HG02610 (cell line): ENCODE results near the gene NAA38.
"Not testable (repeated sequence)": the region's sequence is repeated elsewhere in the genome, so short reads cannot be mapped to it uniquely, and the experiment has no call there.

Experiments used
- ATAC-seq: cut with Tn5 transposase; IDR thresholded peaks from one replicate; pipeline ENCODE4 v1.9.1; 2021; ENCODE audit warnings: mild to moderate bottlenecking, moderate library complexity; ENCODE audit not compliant: unreplicated experiment

Gene NAA38

DNA sequence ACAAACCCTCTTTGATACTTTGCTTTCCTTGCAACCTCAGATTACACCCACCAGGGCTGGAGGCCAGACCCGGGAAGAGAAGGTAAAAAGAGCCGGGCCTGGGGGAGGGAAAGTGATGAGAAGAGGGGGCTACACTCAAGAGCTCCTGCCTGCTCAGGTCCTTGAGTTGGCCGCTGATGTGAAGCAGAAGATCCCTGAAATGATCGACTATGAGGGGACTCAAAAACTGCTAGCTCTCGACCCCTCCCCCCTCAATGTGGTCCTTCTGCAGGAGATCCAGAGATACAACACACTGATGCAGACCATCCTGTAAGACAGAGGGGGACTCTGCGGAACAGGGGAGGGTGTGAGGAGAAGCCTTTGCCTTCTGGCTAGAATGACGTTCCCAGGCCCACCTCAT, 26.1 kb downstream of the NAA38 start:
- ATAC-seq = no peak

DNA sequence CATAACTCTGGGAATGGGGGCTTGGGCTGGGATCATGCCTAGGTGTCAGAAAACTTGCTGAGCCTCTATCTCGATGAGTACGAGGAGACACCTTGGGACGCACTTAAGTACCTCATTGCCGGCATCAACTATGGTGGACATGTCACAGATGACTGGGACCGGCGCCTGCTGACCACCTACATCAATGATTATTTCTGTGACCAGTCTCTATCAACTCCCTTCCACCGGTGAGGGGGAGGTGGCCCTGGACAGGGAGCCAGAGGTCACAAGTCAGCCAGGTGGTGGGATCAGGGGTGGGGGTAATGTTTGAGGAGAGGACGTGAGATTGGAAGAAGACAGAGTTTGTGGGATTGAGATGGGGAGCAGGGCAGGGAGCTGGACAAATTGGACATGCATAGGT, 26.7 kb downstream of the NAA38 start:
- ATAC-seq = no peak

DNA sequence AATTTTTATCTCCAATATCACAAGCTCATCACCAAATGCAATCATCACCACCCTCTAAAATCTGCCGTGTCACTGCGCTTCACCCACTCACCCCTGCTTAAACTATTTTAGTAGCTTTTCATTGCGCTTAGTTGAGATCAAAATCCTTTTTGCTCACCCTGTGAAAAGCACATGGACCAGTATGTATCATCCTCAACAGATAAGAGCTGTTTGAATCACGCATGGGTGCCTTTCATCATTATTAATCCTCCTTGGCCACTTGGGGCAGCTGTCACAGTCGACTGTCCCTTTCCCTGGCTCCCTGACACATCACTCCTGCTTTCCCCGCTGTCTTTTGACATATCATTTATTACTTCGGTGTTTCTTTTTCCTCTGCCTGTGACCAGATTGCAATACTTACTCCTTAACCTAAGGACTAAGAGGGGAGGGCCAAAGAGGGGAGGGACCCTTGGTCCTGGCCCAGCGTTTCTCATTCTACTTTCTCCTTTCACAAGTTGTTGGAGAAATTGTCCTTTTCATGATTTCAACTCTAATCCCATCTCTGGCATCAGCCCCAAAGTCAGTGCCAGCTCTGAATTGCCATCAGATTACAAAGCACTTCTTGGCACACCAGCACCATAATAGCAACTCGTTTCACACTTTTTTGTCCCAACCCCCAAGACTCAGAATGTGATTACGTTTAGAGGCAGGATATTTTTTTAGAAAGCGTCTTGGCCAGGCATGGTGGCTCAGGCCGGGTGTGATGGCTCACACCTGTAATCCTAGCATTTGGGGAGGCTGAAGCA, 32.0 kb downstream of the NAA38 start:
- ATAC-seq = no peak

DNA sequence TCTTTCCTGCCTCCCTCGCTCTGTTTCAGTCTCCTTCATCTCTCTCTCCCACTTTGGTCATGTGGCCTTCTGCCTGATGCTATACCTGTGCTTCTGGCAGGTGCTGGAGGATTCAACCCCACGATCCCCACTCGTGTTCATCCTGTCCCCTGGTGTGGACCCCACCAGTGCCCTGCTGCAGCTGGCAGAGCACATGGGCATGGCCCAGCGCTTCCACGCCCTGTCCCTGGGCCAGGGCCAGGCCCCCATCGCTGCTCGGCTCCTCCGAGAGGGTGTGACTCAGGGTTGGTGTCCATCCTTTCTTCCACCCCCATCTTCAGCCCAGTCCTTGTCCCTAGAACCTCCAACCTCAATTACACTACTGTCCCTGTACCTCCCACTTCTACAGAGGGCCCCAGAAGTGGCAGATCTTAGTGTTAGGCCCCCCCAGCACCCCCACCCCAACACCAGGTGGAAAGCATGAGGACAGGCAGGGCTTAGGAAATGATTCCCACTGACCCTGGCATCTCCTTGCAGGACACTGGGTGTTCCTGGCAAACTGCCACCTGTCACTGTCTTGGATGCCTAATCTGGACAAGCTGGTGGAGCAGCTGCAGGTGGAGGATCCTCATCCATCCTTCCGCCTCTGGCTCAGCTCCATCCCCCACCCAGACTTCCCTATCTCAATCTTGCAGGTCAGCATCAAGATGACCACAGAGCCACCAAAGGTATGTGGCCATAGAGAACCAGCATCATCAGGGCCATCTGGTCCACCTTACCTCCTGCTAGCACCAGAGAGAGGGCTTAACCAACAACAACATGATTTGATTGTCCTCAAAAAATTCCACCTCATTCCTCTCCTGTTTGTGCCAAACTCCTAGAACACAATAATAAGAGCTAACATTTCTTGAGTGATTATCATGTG, 33.1 kb downstream of the NAA38 start:
- no peak for ATAC-seq

DNA sequence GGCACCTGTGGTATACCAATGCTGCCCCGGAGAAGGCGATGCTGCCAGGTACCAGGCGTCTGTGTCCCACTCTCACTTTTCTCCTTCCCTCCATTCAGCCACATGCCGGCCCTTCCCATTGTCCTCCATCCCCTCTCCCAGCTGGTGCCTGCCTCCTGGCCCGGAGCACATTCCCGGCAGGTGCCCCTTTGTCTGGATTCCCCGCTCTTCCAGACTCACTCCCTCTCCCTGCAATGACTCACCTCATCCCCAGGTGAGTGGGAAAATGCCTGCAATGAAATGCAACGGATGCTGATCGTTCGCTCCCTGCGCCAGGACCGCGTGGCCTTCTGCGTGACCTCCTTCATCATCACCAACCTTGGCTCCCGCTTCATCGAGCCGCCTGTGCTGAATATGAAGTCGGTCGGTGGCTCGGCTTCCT, 33.8 kb downstream of the NAA38 start:
- no peak for ATAC-seq

DNA sequence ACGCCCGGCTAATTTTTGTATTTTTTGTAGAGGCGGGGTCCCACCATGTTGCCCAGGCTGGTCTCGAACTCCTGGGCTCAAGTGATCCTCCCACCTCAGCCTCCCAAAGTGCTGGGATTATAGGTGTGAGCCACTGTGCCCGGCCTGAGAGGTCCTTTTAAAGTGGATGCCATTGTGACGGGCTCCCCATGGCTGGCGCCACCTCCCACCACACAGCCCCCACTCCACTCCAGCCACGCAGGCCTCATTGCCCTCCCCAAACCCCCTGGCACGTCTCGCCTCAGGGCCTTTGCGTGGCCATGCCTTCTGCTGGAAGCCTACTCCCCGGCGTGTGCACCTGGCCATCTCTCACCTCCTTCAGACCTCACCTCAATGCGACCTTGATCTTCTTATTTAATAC, 35.2 kb downstream of the NAA38 start:
- ATAC-seq = no peak

DNA sequence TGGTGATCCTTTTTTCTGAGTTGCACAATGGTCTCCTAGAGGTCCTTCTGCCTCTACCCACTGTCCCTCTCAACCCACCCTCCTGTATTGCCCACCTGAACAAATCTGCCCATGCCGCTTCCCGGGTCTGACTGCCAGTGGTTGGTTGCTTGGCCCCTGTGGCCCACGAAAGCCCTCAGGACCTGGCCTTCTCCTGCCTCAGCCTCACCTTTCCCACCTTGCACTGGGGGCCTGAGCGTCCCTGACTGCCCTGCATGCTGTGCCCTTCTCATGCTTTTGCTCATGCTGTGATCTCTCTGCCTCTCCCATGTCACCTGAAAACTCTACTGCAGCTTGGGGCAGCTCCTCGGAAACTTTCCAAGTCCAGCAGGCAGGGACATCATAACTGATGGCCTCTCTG, 37.1 kb downstream of the NAA38 start:
- ATAC-seq = no peak

DNA sequence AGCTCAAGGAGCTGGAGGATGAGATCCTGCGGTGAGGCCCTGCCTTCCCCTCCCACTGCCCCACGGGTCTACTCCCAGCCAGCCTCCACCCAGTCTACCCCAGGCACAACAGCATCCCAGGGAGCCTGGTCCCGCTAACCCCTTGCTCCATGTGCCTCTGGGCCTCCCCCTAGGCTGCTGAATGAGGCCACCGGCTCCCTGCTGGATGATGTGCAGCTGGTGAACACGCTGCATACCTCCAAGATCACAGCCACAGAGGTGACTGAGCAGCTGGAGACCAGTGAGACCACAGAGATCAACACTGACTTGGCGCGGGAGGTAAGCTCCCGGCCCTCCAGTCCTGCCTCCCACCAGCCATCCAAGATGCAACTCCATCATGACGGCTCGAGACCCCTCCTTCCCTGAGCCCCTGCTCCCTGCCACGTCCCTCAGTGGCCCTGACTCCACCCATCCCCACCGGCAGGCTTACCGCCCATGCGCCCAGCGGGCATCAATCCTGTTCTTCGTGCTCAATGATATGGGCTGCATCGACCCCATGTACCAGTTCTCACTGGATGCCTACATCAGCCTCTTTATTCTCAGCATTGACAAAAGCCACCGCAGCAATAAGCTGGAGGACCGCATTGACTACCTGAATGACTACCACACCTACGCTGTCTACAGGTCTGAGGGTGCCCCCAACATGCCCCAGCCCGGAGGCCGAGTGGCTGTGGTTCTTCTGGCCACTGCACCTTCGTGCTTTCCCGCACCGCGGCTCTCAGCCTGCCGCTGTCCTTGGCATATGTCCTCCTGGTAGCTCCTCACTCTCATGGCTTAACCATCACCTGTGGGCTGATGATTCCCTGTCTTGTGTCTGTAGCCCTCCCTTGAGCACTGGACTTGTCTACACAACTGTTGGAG, 38.4 kb downstream of the NAA38 start:
- no peak for ATAC-seq

DNA sequence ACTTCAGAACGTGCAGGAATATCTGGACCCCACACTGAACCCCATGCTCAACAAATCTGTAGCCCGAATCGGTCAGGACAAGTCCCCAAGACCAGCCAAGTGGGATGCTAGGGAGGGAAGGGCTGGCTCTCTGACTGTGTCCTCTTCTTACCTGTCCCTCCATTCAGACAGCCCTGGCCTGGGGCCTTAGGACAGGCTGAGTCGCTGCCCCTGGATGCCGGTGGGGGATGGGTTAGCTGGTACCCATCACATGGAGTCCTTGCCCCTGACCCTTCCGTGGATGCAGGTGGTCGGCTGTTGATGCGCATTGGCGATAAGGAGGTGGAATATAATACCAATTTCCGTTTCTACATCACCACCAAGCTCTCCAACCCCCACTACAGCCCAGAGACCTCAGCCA, 39.3 kb downstream of the NAA38 start:
- no peak for ATAC-seq

DNA sequence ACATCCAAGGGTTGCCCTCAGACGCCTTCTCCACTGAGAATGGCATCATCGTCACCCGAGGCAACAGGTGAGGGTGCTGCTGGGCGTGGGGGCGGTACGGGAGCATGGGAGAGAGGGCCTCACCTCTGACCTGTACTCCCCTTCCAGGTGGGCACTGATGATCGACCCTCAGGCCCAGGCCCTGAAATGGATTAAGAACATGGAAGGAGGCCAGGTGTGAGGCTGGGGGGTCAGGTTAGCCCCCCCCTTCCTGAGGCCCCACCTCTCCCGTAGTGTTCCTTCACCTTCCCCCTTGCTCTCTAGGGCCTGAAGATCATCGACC, 39.8 kb downstream of the NAA38 start:
- no peak for ATAC-seq

DNA sequence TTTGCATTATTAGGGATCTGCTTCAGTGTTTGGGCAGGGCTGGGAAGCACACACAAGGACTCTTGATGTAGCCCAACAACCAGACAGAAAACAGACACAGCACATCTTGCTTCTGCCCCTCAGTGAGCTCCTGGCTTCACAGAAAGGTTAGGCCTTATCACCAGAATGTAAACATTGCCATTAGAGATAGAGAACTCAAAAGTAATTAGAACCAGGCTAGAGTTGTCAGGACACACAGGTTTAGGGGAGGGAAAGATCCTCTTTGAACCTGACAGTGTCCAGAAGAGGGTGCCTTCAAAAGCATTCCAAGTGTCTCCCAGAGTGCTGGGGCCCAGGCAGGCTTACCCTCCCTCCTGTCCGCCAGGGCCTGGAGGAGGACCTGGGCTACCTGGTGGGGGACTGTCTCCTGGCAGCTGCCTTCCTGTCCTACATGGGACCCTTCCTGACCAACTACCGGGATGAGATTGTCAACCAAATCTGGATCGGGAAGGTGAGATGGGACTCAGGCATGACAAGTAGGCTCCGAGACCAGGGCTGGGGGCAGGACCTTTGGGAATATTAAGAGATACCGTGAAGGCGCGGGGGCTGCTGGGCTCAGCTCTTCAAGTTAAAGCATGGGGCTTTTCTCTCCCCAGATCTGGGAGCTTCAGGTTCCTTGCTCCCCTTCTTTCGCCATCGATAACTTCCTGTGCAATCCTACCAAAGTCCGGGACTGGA, 40.3 kb downstream of the NAA38 start:
- no peak for ATAC-seq

DNA sequence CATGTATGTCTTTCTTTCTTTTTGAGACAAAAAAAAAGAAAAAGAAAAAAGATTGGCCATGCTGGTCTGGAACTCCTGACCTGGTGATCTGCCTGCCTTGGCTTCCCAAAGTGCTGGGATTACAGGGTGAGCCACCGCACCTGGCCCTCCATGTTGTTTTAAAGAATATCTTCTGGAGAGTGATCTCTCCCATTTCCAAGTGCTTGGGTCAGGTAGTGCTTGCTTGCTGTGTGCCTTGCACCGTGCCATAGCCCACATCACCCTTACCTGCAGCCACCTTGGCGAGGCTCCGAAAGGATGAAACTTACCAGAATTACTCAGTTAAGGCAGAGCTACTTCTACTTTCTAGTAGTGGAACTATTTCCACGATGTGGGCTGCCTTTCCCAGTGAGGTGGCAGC, 42.4 kb downstream of the NAA38 start:
- no peak for ATAC-seq

DNA sequence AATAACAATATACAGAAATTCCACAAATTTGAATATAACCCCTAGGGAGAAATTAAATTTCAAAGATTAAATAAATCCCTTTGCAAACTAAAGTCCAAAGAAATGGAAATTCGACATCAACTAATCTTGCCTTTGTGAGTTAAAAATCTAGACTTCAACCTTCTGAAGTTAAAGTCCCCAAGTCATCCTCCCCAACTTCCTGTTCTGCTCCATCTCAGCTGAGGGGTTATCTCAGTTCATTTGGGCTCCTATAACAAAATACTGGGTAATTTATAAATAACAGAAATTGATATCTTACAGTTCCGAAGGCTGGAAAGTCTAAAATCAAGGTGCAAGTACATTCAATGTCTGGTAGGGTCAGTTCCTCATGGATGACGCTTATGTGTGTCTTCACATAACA, 46.1 kb downstream of the NAA38 start:
- no peak for ATAC-seq

DNA sequence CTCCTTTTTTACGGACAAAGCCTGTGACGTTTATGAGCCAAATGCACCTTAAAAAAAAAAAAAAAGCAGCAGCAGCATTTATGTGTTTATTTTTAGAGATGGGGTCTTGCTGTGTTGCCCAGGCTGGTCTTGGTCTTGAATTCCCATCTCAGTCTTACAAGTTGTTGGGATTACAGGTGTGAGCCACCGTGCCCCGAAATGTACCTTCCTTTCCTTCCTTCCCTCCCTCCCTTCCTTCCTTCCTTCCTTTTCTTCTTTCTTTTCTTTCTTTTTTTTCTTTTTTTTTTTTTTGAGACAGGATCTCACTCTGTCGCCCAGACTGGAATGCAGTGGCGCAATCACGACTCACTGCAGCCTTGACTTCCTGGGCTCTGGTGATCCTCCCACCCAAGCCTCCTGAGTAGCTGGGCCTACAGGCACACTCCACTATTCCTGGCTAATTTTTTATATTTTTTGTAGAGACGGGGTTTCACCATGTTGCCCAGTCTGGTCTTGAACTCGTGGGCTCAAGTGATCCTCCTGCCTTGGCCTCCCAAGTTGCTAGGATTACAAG, 47.5 kb downstream of the NAA38 start:
- not testable (repeated sequence) for ATAC-seq

DNA sequence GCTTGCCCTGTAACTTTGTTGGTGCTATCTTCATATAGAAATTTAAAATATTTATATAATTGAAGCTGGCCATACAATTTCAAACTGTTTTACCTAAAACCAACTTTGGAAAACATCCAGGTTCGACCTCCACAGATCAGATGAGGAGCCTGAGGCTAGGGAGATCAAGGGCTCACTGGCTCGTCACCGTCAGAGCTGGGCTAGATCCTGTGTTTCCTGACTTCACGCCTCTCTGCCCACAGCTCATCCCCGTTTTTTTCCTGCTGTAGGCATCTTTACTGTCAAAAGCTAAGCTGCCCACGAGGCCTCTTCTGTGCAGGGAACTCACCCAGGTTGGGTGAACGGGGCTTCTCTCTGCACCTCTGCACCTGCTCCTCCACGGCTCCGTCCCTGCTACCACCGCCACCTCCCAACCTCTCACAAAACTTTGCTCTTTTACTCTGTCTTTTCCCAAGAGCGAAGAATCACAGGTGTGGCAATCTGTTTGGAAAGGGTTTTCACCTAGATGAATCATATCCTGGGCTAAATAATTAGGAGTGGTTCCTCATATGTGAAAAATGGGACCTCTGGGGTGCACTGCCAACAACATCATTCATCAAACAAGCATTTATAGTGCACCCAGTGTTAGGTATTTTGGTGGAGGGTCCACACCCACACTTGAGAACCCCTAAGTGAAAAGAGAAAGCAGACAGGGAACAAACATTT, 48.1 kb downstream of the NAA38 start:
- ATAC-seq = no peak

DNA sequence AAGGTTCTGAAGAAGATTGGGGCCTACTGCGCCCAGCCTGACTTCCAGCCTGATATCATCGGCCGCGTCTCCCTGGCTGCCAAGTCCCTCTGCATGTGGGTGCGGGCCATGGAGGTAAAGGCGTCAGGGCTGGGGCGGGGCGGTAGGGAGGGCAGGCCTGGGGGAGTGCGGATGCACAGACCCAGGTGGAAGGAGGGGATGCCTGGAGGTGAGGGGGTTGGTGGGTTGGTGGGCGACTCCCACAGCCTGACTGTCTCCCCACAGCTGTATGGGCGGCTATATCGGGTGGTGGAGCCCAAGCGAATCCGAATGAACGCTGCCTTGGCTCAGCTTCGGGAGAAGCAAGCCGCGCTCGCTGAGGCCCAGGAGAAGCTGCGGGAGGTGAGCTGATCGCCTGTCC, 50.2 kb downstream of the NAA38 start:
- no peak for ATAC-seq
